Colonic mucosa (tissue), 4 donors: Measurements from ENCODE around the gene PDE2A. TPM values are rescaled to one million over a fixed set of nuclear protein-coding genes. Genes with fewer than 3 reads are reported as not detected.
A peak's percentile ranks its signal among the peaks of the same experiment; 100 is the strongest.

Source experiments
- DNase-seq: peaks from one replicate; pipeline ENCODE4 v3.0.0-alpha.2; 2020
- H3K27ac ChIP-seq: fragments of 200-600 bp; one replicate; pipeline ENCODE4 v1.8.0; 2021
- H3K27me3 ChIP-seq: fragments of 200-600 bp; one replicate; pipeline ENCODE4 v1.8.0; 2021
- H3K36me3 ChIP-seq: fragments of 200-600 bp; one replicate; pipeline ENCODE4 v1.8.0; 2021
- H3K4me1 ChIP-seq: fragments of 200-600 bp; one replicate; pipeline ENCODE4 v1.8.0; 2021; ENCODE audit warnings: mild to moderate bottlenecking
- H3K4me3 ChIP-seq: fragments of 200-600 bp; one replicate; pipeline ENCODE4 v1.8.0; 2021
- H3K9ac ChIP-seq, 2 donors: one replicate each; pipeline ENCODE4 v1.7.0; 2013; ENCODE audit warnings: control low read depth in 2 of 2, low read depth in 2 of 2, low read length in 2 of 2
- H3K9me3 ChIP-seq: fragments of 200-600 bp; one replicate; pipeline ENCODE4 v1.8.0; 2021
- CTCF ChIP-seq: fragments of 200-600 bp; IDR thresholded peaks from one replicate; pipeline ENCODE4 v1.8.0; 2022; ENCODE audit warnings: antibody characterized with exemption, mild to moderate bottlenecking
- intact Hi-C: fragments of 100-400 bp; cut with DNase I; formaldehyde crosslinking; loops from one replicate; pipeline ENCODE4 v1.14.1; 2022
- total RNA-seq, 2 donors: library from RNA; stranded (reverse); fragmentation: NEBNext Ultra II Directional in 1 of 2; extraction: Animal tissue kit (Norgen Biotek cat#: 25700) in 1 of 2; gene quantifications; one replicate each; pipeline ENCODE4 v1.2.1, GENCODE V29; 2021
- donor health status: healthy.
- donor health status: DM: no; HTN: no; CAD: no.
- donor health status: DM: no; HTN: no; CAD: no.

The PDE2A gene
- total RNA-seq, 2 donors from 2014 or later = 5.6 to 8.9 TPM

- intact Hi-C loops = no loop called here
- no peaks in the 10 kb centered on the region for H3K36me3 ChIP-seq
- TF ChIP-seq CTCF = no peak
- H3K9me3 ChIP-seq = no peaks in the 10 kb centered on the region
- H3K4me1 ChIP-seq = no peaks in the 10 kb centered on the region
- DNase-seq = no peak
- no peak overlapping the region for H3K4me3 ChIP-seq
- H3K27ac ChIP-seq = no peak overlapping the region
- no peaks in the 10 kb centered on the region for H3K27me3 ChIP-seq
- H3K9ac ChIP-seq = no peak overlapping the region
Measured at GRCh38 chr11:72627594-72628281, 46.5 kb downstream of the PDE2A start.

- peak overlapping the region; percentile 26 to 29 for H3K9ac ChIP-seq
- no peak overlapping the region for H3K4me3 ChIP-seq
- intact Hi-C loops = no loop called here
- DNase-seq = no peak
- no peaks in the 10 kb centered on the region for H3K4me1 ChIP-seq
- no peaks in the 10 kb centered on the region for H3K27me3 ChIP-seq
- peak overlapping the region; percentile 29 for H3K27ac ChIP-seq
- TF ChIP-seq CTCF = no peak
- H3K9me3 ChIP-seq = no peaks in the 10 kb centered on the region
- no peaks in the 10 kb centered on the region for H3K36me3 ChIP-seq
Measured at GRCh38 chr11:72626414-72626936, 47.7 kb downstream of the PDE2A start.

- no peak overlapping the region for H3K4me3 ChIP-seq
- DNase-seq = peak; percentile 43
- no peak for TF ChIP-seq CTCF
- no peaks in the 10 kb centered on the region for H3K27me3 ChIP-seq
- intact Hi-C loops = no loop called here
- no peaks in the 10 kb centered on the region for H3K9me3 ChIP-seq
- peak overlapping the region; percentile 26 to 29 for H3K9ac ChIP-seq
- no peaks in the 10 kb centered on the region for H3K4me1 ChIP-seq
- H3K36me3 ChIP-seq = no peaks in the 10 kb centered on the region
- H3K27ac ChIP-seq = peak overlapping the region; percentile 29
Measured at GRCh38 chr11:72625691-72626413, 48.4 kb downstream of the PDE2A start.

- no peak for DNase-seq
- intact Hi-C loops = no loop called here
- Histone ChIP-seq H3K36me3 (no peaks in the 10 kb centered on the region), H3K4me3 (no peak overlapping the region), H3K9ac (no peak overlapping the region), H3K9me3 (no peaks in the 10 kb centered on the region), H3K27ac (peak overlapping the region; percentile 29), H3K27me3 (no peaks in the 10 kb centered on the region), H3K4me1 (no peaks in the 10 kb centered on the region)
- no peak for TF ChIP-seq CTCF
Measured at GRCh38 chr11:72624496-72625201, 49.6 kb downstream of the PDE2A start.

- no peaks in the 10 kb centered on the region for H3K9me3 ChIP-seq
- H3K4me1 ChIP-seq = no peaks in the 10 kb centered on the region
- H3K9ac ChIP-seq = no peak overlapping the region
- no peak for DNase-seq
- H3K27ac ChIP-seq = no peak overlapping the region
- no peaks in the 10 kb centered on the region for H3K27me3 ChIP-seq
- no peak overlapping the region for H3K4me3 ChIP-seq
- no peak for TF ChIP-seq CTCF
- no peaks in the 10 kb centered on the region for H3K36me3 ChIP-seq
- intact Hi-C loops = no loop called here
Measured at GRCh38 chr11:72623052-72623451, 51.2 kb downstream of the PDE2A start.
